Dedifferentiated amniotic fluid mesenchymal stem cell (primary cell): ENCODE data around the gene SERINC2.

Source experiments
- DNase-seq: peaks from one replicate; pipeline ENCODE4 v3.0.0-alpha.2; 2016; ENCODE audit errors: extremely low spot score

The SERINC2 gene

GRCh38 chr1:31434101-31434871 lies 21.3 kb downstream of the SERINC2 start:
- DNase-seq = no peak

- no peak for DNase-seq
These were observed 22.0 kb downstream of the SERINC2 start for GRCh38 chr1:31434979-31435378.

GRCh38 chr1:31435471-31436409 lies 22.7 kb downstream of the SERINC2 start:
- no peak for DNase-seq

GRCh38 chr1:31436596-31437432 lies 23.8 kb downstream of the SERINC2 start:
- no peak for DNase-seq

GRCh38 chr1:31437433-31438037 lies 24.5 kb downstream of the SERINC2 start:
- DNase-seq = no peak

GRCh38 chr1:31439276-31439675 lies 26.3 kb downstream of the SERINC2 start:
- no peak for DNase-seq

GRCh38 chr1:31441073-31441472 lies 28.1 kb downstream of the SERINC2 start:
- no peak for DNase-seq

- DNase-seq = no peak
These were observed 28.5 kb downstream of the SERINC2 start for GRCh38 chr1:31441558-31441957.

GRCh38 chr1:31441970-31442647 lies 29.1 kb downstream of the SERINC2 start:
- no peak for DNase-seq

- DNase-seq = no peak
These were observed 29.6 kb downstream of the SERINC2 start for GRCh38 chr1:31442648-31442994.

- DNase-seq = no peak
These were observed 30.7 kb downstream of the SERINC2 start for GRCh38 chr1:31443673-31444072.

GRCh38 chr1:31444725-31445448 lies 31.9 kb downstream of the SERINC2 start:
- DNase-seq = no peak

GRCh38 chr1:31445951-31446350 lies 32.9 kb downstream of the SERINC2 start:
- DNase-seq = no peak

GRCh38 chr1:31447210-31447609 lies 34.2 kb downstream of the SERINC2 start:
- no peak for DNase-seq

GRCh38 chr1:31453384-31454079 lies 40.5 kb downstream of the SERINC2 start:
- DNase-seq = no peak

GRCh38 chr1:31458287-31458896 lies 45.4 kb downstream of the SERINC2 start:
- DNase-seq = no peak

- no peak for DNase-seq
These were observed 47.0 kb downstream of the SERINC2 start for GRCh38 chr1:31460027-31460426.

- DNase-seq = no peak
These were observed 54.1 kb downstream of the SERINC2 start for GRCh38 chr1:31467005-31467674.
